ENCODE results near the gene CLIC4. TPM values are rescaled to one million over a fixed set of nuclear protein-coding genes. Genes with fewer than 3 reads are reported as not detected.

The CLIC4 gene
- total and polyA plus RNA-seq, 10 of the 15 experiments (the other 5 are each of a cell fraction or from before 2014, with no cell fraction given) = 20.4 to 107 (median 69.6) TPM

DNA sequence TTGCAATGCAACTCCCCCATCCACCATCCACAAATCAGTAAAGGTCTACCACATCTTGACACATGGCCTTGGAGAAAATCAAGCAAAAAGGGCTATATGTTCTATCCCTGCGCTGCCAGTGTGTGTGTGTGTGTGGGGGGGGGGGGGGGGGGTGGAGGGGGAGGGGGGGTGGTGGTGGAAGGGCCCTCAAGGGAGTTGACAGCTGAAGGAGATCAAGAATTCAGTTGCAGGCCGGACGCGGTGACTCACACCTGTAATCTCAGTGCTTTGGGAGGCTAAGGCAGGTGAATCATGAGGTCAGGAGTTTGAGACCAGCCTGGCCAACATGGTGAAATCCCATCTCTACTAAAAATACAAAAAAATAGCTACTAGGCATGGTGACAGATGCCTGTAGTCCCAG is 37.6 kb upstream of the CLIC4 start (continued):
- TF ChIP-seq, protein P1, sequence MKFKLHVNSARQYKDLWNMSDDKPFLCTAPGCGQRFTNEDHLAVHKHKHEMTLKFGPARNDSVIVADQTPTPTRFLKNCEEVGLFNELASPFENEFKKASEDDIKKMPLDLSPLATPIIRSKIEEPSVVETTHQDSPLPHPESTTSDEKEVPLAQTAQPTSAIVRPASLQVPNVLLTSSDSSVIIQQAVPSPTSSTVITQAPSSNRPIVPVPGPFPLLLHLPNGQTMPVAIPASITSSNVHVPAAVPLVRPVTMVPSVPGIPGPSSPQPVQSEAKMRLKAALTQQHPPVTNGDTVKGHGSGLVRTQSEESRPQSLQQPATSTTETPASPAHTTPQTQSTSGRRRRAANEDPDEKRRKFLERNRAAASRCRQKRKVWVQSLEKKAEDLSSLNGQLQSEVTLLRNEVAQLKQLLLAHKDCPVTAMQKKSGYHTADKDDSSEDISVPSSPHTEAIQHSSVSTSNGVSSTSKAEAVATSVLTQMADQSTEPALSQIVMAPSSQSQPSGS (IDR thresholded peaks at IDR 0.05; ENCODE audit: low read length) = no peak

DNA sequence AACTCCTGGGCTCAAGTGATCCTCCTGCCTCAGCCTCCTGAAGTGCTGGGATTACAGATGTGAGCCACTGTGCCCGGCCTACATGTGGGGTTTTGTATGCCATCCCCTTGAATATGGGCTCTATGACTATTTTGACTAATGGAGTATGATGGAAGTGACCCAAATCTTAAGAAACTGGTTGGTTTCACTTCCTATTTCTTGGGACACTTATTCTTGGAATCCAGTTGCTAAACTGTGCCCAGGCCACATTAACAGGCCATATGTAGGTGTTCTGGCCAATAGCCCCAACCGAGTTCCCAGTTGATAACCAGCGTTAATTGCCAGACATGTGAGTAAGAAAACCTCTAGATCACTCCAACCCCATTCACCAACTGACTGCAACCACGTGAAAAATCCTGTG is 36.3 kb upstream of the CLIC4 start:
- H3K27ac ChIP-seq (ENCODE audit: control insufficient read depth, insufficient read depth) = no peak overlapping the region
- CTCF ChIA-PET = interaction anchor here (1.3 kb wide), 1 partner anchor 121 kb away, joined by 3 read pairs; no protein-coding TSS in a partner anchor
- in situ Hi-C loops (cut with MboI) (no loop called here), intact Hi-C loops (cut with micrococcal nuclease; ENCODE audit: unreplicated experiment) (no loop called here)
- no peaks in the 10 kb centered on the region for H3K36me3 ChIP-seq (ENCODE audit: control insufficient read depth in 2 of 2, insufficient read depth in 2 of 2, low read length in 1 of 2)
- H3K4me2 ChIP-seq (ENCODE audit: control insufficient read depth, insufficient read depth) = no peak overlapping the region
- POLR2A ChIA-PET = interaction anchor here (0.7 to 1.3 kb wide), 2 partner anchors 22 to 24 kb away, joined by 3 read pairs; no protein-coding TSS in a partner anchor
- RAD21 ChIA-PET (ENCODE audit: unreplicated experiment) = interaction anchor here (2.0 kb wide), 1 partner anchor 37 kb away, joined by 8 read pairs; the partner anchor contains the start of gene CLIC4
- peaks cover 3% of the 10 kb centered on the region for H3K4me1 ChIP-seq (ENCODE audit: control insufficient read depth, insufficient read depth, low read length)
- ATAC-seq = peak; percentile 9
- WGBS (ENCODE audit: insufficient coverage, insufficient replicate concordance, low lambda C conversion rate, missing lambda C conversion rate) = 53% methylated on average over 4 of the region's 4 CpGs
- no peak overlapping the region for H3K9ac ChIP-seq (ENCODE audit: control insufficient read depth, insufficient read depth, low read length)
- no peak for DNase-seq (ENCODE audit: low read depth, low spot score)
- H3K9me3 ChIP-seq (replicated peaks; ENCODE audit: control insufficient read depth, insufficient read depth, low read length) = no peaks in the 10 kb centered on the region
- no peaks in the 10 kb centered on the region for H3K79me2 ChIP-seq (ENCODE audit: control insufficient read depth, insufficient read depth, low read length)
- H2AFZ ChIP-seq (ENCODE audit: control insufficient read depth, low read depth, low read length) = no peak overlapping the region
- no peaks in the 10 kb centered on the region for H4K20me1 ChIP-seq (ENCODE audit: control insufficient read depth, insufficient read depth)
- no peak overlapping the region for H3K4me3 ChIP-seq
- H3K27me3 ChIP-seq (replicated peaks in 1 of 2; ENCODE audit: control insufficient read depth in 2 of 2, insufficient read depth in 2 of 2, low read length in 1 of 2) = no peaks in the 10 kb centered on the region
- BruUV-seq (replicated peaks) = no TSS peak
- SMC1A ChIA-PET (ENCODE audit: uncharacterized antibody, unreplicated experiment) = interaction anchor here (1.0 to 1.5 kb wide), 4 partner anchors 13 to 122 kb away, joined by 3 to 9 read pairs (median 4); no protein-coding TSS in a partner anchor
- no peak for FAIRE-seq
- TF ChIP-seq BACH1 (IDR thresholded peaks at IDR 0.05; ENCODE audit: borderline replicate concordance) (0 out of 2 replicates have a peak, but pooled peaks have one; percentile 19), DPF2 (IDR thresholded peaks at IDR 0.05) (peak; percentile 65), BHLHE40 (IDR thresholded peaks at IDR 0.05; ENCODE audit: borderline replicate concordance in 1 of 2, low read depth in 2 of 2, low read length in 1 of 2) (0 out of 4 replicates have a peak, but pooled peaks of 1 of the 2 experiments have one; percentile 16), HDAC6 (IDR thresholded peaks at IDR 0.05; ENCODE audit: unreplicated experiment) (no peak), IKZF1 (conservative IDR thresholded peaks at IDR 0.05) (peak; percentile 78), CBFB (IDR thresholded peaks at IDR 0.05; ENCODE audit: low read depth) (no peak), STAT1 (conservative IDR thresholded peaks at IDR 0.05) (no peak), IKZF2 (IDR thresholded peaks at IDR 0.05) (peak; percentile 80 to 82), MTA2 (IDR thresholded peaks at IDR 0.05; ENCODE audit: low read depth) (peak; percentile 51; the same call in 1 of the 2 replicates), BMI1 (IDR thresholded peaks at IDR 0.05; ENCODE audit: borderline replicate concordance) (no peak)
- TF ChIP-seq, protein P2, sequence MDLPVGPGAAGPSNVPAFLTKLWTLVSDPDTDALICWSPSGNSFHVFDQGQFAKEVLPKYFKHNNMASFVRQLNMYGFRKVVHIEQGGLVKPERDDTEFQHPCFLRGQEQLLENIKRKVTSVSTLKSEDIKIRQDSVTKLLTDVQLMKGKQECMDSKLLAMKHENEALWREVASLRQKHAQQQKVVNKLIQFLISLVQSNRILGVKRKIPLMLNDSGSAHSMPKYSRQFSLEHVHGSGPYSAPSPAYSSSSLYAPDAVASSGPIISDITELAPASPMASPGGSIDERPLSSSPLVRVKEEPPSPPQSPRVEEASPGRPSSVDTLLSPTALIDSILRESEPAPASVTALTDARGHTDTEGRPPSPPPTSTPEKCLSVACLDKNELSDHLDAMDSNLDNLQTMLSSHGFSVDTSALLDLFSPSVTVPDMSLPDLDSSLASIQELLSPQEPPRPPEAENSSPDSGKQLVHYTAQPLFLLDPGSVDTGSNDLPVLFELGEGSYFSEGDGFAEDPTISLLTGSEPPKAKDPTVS (IDR thresholded peaks at IDR 0.05; ENCODE audit: low read depth, low read length) = no peak
- TF ChIP-seq, protein P3, sequence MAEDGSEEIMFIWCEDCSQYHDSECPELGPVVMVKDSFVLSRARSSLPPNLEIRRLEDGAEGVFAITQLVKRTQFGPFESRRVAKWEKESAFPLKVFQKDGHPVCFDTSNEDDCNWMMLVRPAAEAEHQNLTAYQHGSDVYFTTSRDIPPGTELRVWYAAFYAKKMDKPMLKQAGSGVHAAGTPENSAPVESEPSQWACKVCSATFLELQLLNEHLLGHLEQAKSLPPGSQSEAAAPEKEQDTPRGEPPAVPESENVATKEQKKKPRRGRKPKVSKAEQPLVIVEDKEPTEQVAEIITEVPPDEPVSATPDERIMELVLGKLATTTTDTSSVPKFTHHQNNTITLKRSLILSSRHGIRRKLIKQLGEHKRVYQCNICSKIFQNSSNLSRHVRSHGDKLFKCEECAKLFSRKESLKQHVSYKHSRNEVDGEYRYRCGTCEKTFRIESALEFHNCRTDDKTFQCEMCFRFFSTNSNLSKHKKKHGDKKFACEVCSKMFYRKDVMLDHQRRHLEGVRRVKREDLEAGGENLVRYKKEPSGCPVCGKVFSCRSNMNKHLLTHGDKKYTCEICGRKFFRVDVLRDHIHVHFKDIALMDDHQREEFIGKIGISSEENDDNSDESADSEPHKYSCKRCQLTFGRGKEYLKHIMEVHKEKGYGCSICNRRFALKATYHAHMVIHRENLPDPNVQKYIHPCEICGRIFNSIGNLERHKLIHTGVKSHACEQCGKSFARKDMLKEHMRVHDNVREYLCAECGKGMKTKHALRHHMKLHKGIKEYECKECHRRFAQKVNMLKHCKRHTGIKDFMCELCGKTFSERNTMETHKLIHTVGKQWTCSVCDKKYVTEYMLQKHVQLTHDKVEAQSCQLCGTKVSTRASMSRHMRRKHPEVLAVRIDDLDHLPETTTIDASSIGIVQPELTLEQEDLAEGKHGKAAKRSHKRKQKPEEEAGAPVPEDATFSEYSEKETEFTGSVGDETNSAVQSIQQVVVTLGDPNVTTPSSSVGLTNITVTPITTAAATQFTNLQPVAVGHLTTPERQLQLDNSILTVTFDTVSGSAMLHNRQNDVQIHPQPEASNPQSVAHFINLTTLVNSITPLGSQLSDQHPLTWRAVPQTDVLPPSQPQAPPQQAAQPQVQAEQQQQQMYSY (CRISPR knock-in tag; IDR thresholded peaks at IDR 0.05) = no peak
- TF ChIP-seq, protein P4, sequence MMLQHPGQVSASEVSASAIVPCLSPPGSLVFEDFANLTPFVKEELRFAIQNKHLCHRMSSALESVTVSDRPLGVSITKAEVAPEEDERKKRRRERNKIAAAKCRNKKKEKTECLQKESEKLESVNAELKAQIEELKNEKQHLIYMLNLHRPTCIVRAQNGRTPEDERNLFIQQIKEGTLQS (IDR thresholded peaks at IDR 0.05; ENCODE audit: borderline replicate concordance, extremely low read depth, low read depth, low read length) = no peak
